NCI-H2107 (cell line): ENCODE measurements around the gene ZSWIM3.
"Not testable (repeated sequence)": the region's sequence is repeated elsewhere in the genome, so short reads cannot be mapped to it uniquely, and the experiment has no call there.

Source experiments
- DNase-seq: peaks from one replicate; lab custom pipeline; 2025; lab: John Stamatoyannopoulos, UW

The ZSWIM3 gene

DNA sequence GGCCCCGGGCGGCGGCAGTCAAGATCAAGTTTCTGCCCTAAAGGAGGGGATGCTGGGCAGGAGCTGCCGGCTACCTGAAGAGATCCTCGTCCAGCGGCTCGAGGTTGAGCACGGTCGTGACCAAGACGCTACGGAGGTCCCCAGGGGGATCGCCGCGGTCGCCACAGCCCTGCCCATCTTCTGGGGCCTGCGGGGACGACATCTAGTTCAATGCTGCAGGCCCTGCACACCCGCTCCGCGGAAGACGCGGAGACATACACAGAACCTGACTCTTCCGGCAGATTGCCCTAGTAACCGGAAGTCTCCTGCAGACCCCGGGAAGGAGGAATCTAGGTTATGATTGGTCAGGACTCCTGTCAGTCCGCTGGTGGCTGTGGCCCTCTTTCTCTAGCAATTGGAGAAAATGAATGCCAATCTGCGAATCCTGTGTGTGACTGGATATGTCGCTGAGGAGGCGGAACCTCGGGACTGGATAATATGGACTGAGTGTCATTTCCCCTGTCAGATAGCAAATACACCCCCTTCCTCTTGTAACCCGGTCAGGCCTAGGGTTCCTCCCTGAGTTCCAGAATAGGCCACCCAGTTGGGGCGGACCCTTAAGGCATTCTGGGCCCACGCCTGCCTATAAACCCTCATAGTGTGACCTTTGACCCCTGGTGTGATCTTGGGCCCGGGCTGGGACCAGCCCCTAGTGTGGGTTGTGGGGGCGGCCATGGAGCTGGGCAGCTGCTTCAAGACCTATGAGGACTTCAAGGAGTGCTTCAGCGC is at the start of gene ZSWIM3, which contains the start of gene ACOT8:
TSS of gene ZSWIM3 (plus strand) at position 501 of the 768 bp plus-strand sequence. CDS start at position 713, 212 bp downstream.
TSS of gene ACOT8 (minus strand) at position 279 of the 768 bp plus-strand sequence. CDS start at position 202, 77 bp downstream.
- peak; percentile 95 for DNase-seq

GRCh38 chr20:45810191-45810970 is 47.0 kb upstream of the ZSWIM3 start:
- no peak for DNase-seq

- peak; percentile 91 for DNase-seq
These were observed 45.0 kb upstream of the ZSWIM3 start, which contains the start of gene UBE2C for GRCh38 chr20:45812157-45813005. Gene UBE2C (plus strand): TSS chr20:45812644. CDS start chr20:45812696, 52 bp downstream.

- no peak for DNase-seq
These were observed 44.4 kb upstream of the ZSWIM3 start for GRCh38 chr20:45813006-45813340.

DNA sequence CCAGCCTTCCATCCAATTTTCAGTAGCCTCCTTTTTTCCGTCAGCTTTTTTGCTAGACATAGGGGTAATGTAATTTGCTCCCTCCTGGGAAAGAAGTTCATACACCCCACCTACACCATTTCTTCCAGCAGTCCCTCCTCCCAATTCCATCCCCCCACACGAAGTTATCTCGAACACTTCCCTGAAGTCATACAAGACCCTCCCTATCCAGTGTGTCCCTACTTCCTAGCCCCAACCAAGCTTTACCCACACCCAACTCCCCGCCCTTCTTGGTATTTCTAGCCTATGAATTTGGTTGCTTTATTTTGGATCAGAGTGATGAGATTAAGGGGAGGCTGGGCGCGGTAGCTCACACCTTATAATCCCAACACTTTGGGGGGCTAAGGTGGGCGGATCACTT is 43.9 kb upstream of the ZSWIM3 start:
- DNase-seq: no peak

DNA sequence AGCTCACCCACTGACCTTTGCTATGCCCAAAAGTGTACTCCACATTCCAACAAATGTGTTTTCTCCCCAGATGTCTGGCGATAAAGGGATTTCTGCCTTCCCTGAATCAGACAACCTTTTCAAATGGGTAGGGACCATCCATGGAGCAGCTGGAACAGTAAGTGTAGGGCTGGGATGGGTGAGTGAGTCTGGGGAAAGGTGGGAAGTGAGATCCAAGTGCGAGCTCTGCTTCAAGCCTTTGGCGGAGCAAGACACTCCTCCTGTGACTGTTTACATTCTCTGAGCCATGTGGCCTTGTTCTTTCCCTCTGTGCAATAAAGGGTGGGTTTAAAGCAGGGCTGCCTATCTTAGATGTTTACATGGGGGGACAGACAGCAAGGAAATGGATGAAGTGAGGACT is 43.1 kb upstream of the ZSWIM3 start:
- DNase-seq: no peak

DNA sequence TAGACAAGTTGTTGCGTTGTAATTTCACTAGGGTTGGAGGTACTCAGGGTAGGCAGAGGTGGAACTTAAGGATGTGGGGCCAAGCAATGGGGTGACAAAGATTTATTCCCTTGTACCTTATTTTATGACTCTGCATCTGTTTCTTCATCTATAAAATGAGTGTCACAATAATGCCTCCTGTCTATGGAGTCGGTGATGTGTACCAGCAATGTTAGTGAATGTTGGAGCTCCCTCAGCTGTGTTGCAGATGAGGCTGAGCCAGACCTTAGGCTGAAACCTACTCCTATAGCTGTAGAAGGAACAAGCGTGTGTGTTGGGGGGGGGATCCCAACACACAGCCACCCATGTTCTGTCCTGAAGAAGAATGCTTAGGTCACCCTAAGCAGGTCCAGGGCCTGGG is 40.5 kb upstream of the ZSWIM3 start:
- no peak for DNase-seq

GRCh38 chr20:45817376-45818194 is 39.8 kb upstream of the ZSWIM3 start:
- no peak for DNase-seq

DNA sequence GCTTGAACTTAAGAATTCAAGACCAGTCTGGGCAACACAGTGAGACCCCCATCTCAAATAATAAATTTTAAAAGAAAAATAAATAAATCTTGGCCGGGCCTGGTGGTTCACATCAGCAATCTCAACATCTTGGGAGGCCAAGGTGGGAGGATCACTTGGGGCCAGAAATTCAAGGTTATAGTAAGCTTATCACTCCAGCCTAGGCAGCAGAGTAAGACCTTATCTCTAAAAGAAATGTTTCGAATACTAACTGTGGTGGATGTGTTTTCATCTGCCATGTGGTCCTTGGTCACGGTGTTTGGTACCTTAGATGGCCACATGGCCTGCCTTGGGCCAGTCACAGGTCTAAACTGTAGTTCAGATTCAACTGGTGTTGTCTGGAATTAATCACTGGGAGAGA is 39.2 kb upstream of the ZSWIM3 start:
- no peak for DNase-seq

DNA sequence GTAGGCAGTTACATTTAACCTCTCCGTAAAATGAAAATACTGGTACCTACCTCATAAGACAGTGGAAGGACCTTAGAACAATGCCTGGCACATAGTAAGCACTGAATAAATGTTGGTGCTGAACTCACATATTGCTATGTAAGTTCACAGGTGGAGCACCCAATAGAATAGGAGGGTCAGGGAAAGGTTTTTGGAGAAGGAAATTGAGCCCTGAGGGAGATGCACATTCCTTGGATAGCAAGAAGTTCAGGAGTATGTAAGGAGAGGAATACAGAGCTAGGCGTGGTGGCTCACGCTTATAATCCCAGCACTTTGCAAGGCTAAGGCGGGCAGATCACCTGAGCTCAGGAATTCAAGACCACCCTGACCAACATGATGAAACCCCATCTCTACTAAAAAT is 37.9 kb upstream of the ZSWIM3 start:
- DNase-seq: no peak

DNA sequence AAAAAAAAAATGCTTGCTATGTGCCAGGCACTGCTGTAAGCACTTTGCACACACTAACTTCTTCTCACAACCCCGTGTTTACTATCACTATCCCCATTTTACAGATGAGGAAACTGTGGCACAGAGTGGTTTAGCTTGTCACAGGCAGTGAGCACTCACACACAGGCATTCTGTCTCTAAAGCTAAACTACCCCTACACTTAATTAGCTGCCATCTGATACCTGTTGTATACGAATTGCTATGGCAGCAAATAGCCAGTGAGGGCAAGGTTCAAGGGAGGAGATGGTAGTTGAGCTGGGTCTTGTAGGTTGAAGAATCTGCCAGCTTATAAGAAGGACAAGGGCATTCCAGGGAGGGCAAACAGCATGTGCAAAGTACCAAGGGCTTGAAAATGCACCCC is 35.5 kb upstream of the ZSWIM3 start:
- DNase-seq: no peak

- no peak for DNase-seq
These were observed 34.6 kb upstream of the ZSWIM3 start for GRCh38 chr20:45822857-45823256.

DNA sequence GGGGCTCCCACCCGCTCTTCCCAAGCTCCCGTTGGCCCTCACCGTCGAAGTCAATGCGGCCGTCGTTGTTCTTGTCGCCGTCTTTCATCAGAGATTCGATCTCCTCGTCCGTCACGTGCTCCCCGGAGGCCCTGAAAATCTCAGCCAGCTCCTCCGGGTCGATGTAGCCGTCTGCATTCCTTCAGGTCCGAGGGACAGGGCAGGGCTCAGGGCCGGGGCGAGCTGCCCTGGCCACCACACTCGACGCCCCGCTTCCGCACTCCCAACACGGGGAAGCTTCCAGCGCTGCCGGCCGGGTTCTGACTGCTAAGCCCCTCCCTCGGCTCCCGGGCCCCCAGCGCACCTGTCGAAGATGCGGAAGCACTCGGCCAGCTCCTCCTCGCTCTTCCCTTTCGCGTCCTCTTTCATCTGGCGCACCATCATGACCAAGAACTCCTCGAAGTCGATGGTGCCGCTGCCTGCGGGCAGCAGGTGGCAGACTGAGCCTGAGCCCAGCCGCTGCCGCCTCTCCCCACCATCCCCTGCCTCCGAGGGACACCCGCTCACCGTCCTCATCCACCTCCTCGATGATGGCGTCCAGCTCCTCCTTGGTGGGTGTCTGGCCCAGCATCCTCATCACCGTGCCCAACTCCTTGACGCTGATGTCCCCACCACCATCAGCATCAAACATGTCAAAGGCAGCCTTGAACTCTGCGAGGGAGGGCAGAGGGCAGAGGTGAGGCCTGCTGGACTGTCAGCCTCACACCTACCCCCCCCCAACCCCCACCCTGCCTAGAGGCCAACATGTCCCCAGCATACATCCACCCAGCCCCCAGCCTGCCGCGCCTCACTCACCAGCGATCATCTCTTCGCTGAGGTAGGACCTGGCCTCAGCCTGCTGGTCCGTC is 33.2 kb upstream of the ZSWIM3 start:
- DNase-seq: no peak

GRCh38 chr20:45826381-45827019 is 30.9 kb upstream of the ZSWIM3 start:
- DNase-seq: no peak

DNA sequence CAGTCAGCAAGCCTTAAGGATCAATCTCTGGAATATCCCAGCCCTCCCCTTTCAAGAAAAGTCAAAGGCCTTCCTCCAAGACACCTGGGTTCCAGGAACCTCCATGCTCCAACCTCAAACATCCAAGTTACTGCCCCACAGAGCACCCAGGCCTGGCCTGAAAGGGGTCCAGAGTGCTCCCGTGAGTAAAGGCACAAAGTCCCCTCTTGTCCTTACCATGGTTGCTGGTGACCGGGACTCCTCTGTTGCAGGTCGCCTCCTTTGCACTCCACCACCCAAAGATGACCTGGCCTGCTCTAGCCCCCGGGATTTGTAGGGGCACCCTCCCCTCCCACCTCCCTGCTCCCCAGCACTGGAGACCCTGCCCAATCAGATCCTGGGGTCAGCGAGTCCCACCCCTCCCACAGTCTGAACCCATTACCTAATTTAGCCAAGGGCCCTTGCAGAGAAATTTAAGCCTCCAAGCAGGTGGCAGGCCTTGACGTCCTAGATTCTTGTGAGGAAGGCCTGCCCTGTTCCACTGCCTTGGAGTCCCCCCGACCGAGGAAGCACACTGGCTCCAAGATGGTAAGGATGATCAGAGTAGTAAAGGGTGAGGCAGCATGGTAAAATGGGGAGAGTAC is 30.3 kb upstream of the ZSWIM3 start, which contains the start of gene TNNC2:
TSS of gene TNNC2 (minus strand) at position 283 of the 623 bp plus-strand sequence. CDS start at position 219, 64 bp downstream.
- no peak for DNase-seq

DNA sequence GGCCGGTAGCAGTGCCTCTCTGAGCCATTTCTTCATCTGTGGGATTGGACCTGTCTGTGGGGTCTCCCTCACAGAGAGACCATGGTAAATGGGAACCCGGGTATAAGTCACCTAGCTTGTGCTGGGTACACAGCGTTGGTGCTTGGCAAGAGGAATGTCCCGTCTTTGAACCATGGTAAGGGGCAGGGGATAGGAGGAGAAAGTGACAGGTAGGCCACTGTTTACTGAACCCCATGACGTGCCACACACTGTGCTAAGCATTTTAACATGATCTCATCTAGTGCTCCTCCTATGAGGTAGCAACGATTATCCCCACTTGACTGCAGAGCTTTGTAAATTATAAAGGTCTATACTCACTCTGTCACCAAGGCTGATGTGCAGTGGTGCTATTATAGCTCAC is 29.7 kb upstream of the ZSWIM3 start:
- DNase-seq: no peak

GRCh38 chr20:45828589-45828988 is 28.8 kb upstream of the ZSWIM3 start:
- DNase-seq: no peak

- DNase-seq: not testable (repeated sequence)
These were observed 27.7 kb upstream of the ZSWIM3 start for GRCh38 chr20:45829673-45830106.

GRCh38 chr20:45832619-45833018 is 24.8 kb upstream of the ZSWIM3 start:
- DNase-seq: no peak
